NOMO-1 (cell line): ENCODE results near the gene PGS1.
A peak's percentile ranks its signal among the peaks of the same experiment; 100 is the strongest.

Experiments used
- DNase-seq, 2 experiments: peaks; one replicate each; lab custom pipeline; 2025; ENCODE audit not compliant: unreplicated experiment in 2 of 2; lab: John Stamatoyannopoulos, UW

Gene PGS1

DNA sequence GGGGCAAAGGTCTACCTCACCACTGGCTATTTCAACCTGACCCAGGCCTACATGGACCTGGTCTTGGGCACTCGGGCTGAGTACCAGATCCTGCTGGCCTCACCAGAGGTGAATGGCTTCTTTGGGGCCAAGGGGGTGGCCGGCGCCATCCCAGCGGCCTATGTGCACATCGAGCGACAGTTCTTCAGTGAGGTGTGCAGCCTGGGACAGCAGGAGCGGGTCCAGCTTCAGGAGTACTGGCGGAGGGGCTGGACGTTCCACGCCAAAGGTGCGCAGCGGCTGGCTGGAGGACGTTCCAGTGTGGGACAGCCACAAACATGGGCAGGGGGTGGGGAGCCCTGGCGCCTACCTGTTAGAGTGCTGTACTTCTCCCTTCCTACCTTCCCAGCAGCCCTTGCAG lies 25.4 kb downstream of the PGS1 start:
- no peak for DNase-seq

DNA sequence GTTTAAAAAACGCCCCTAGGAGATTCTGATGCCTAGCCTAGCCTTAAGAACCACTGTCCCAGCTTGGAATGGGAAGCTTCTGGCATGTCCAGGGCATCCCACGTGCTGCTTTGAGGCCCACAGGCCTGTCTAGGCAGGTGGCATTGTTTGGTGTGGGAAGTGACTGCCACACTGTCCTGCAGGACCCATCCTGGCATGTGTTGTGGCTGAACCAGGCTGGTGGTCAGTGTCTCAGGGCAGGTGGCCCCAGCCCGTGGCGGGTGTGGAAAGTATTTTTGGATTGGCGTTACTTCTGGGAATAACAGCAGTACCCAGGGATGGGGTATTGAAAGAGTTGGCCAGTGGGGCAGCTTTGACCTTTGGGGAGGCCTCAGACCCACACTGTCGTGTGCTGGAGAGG lies 27.9 kb downstream of the PGS1 start:
- DNase-seq: no peak

DNA sequence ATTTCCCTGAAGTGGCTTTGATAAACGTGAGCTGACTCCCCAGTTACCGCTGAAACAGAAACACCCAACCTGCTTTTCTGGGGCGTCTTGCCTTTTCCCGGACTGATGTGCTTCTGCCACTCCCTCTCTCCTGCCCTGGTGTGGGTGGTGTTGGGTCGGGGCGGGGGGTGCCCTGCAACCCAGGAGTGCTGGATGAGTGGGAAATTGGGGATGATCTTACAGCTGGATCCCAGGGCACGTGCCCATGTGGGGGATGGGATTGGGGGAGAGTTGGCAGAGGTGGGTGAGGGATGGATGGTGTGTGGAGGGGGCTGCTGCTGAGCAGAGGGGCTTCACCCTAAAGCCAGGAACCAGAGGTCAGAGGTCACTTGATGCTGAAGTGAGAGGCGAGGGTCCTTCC lies 28.5 kb downstream of the PGS1 start:
- DNase-seq: no peak

DNA sequence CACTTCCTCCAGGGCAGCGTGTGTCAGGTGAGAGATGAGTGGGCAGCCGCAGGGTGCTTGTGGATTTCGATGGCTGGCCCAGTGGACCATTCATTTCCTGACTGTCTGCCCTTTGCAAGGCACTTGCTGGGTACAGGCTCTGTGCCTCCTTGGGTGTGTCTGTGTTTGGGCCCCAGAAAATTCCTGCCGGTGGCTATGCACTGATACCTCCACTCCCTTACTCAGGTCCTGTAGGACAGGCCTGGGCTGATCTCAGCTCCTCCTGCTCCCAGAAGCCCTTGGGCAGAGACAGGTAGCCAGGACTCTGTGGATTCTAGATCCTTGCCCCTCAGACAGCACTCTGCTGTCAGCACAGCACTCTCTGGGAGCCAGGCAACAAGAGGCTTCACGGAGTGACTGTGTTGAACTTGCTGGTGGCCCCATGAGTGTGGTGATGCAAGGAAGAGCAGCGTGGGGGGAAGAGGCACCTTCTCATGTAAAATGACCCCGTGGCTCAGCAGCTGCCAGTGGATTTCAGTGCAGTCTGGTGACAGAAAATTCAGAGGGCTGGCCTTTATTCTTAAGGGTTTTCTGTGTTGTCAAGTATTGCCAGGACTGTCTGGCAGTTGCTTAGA lies 29.0 kb downstream of the PGS1 start:
- no peak for DNase-seq

DNA sequence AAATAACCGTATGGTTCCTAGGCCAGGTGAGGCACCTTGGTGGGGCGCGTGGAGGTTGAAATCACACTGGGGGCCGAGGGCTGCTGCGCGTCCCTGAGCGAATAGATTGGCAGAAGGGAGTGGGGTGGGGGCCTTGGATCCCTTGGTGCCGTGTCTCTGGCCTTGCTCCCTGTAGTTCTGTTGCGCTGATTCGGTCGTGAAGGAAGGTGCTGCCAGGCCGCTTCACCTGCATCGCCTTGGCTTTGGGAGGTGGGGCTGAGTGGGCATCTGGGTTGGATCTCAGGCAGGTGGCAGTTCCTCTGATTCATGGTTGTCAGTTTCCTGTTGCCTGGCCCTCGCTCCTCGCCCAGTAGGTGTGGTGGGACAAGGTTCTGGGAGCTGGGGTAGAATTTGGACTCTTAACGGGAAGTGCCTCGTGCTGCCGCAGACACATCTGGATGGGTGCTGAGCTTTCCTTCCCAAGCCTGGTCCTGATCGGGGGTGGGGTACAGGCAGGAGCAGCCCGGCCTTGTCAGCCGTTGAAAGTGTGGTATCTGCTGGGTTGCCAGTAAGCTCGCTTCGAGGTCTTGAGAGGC lies 30.1 kb downstream of the PGS1 start:
- DNase-seq: no peak

DNA sequence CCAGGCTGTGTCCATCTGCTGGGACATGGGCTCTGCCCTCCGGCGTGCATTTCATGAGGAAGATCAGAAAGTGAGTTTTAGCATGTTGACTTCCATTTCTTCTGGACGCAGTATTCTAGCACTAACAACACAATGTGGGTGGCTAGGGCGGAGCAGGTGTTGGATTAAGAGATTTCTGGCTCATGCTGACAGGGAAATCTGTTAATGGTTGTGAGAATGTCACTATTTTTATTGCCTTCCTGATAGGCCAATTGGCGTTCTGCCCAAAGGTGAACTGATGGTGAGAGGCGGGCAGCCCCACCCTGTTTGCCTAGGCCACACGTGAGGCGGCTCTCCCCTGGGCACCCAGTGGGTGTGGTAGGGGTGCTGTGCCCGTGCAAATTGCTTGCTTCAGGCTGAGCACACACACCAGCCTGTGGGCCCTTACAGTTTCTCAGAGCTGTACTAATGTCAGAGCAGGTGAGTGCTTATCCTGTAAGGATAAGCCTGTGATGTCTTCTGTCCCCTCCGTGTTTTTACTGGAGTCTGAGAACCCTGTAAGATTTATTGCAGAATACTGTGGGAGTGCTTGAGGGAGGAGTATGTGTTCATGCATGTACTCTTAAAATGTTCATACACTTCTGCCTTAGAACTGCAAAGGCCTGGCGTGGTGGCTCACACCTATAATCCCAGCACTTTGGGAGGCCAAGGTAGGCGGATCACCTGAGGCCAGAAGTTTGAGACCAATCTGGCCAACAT lies 30.9 kb downstream of the PGS1 start:
- DNase-seq: no peak

DNA sequence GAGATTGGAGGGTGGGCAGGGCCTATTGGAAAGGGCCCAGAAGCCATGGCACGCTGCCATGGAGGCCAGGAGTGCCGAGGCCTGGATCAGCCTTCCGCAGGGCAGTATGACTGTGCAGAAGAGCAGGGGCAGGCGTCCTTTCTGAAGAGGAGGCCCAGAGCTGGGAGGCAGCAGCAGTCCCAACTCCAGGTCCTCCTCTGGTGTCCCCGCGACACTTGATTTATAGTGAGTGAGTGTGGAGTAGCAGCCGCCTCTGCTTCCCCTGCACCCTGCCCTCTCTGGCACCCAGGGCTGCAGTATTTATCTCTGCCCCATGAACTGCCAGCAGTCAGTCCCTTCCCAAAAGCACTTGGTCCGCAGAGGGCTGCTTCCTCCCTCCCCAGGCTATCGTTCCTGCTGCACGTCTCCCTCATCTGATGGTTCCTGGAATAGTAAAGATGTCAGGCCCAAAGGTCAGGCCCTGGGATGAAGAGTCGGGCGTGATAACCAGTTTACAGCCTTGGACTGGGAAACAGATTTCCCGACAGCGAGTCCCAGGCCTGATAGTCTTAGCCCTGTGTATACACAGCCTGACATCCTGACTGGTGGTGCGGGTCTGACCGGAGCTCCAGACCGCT lies 32.9 kb downstream of the PGS1 start:
- DNase-seq: no peak

DNA sequence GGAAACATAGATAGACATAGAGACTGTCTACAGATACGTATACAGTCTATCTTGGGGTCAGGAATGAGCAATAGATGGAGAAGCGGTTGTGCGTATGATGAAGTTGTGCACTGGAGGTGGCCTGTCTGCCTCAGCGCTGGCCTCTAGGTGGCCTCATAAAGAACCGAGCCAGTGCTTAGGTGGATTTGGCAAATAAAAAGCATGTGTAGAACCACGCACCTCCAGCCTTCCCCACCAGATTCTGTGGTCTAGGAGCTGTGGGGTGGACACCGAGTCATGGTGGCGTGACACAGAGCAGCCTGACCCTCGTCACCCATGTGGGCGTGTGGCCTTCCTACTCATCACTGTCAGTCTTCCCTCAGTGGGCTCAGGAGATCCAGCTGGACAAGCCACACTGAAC lies 34.0 kb downstream of the PGS1 start:
- peak; percentile 34 to 46 for DNase-seq

DNA sequence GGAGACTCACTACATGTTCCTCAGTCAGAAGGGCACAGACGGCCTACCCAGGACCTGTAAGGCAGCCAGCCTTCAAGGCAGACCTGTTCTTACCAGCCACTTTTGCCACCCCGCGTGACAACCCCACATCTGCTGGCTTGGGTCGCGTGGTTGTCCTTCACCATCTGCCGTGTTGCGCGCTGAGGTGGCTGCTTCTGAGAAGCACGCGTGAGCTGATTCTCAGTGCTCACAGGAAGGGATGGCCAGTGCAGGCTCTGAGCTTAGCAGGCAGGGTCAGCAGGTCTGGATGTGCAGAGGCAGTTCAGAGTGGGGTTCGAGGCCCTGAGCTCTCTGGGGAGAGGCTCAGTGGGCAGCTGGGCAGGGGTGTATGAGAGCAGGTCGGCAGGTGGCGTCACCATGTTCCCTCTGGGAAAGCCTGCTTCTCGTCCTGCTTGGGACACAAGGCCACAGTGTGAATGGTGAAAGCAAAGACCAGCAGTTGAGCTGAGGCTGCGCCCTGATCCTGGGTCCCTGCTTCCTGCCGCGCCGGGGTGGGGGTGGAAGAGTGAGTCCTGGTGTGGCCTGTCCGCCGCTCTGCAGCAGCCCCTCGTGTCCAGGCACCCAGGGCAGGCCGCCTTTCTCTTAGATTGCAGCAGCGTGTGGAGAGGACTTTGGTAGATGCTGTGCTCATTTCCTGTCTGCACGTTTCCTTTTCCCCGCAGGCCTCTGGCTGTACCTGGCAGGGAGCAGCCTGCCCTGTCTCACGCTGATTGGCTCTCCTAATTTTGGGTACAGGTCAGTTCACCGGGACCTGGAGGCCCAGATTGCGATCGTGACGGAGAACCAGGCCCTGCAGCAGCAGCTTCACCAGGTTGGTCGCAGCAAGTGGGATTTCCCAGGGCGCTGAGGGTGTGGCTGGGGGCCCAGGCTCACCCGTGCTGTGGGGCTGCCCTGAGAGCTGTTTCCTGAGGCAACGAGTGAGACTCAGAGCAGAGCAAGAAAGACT lies 36.0 kb downstream of the PGS1 start:
- no peak for DNase-seq

DNA sequence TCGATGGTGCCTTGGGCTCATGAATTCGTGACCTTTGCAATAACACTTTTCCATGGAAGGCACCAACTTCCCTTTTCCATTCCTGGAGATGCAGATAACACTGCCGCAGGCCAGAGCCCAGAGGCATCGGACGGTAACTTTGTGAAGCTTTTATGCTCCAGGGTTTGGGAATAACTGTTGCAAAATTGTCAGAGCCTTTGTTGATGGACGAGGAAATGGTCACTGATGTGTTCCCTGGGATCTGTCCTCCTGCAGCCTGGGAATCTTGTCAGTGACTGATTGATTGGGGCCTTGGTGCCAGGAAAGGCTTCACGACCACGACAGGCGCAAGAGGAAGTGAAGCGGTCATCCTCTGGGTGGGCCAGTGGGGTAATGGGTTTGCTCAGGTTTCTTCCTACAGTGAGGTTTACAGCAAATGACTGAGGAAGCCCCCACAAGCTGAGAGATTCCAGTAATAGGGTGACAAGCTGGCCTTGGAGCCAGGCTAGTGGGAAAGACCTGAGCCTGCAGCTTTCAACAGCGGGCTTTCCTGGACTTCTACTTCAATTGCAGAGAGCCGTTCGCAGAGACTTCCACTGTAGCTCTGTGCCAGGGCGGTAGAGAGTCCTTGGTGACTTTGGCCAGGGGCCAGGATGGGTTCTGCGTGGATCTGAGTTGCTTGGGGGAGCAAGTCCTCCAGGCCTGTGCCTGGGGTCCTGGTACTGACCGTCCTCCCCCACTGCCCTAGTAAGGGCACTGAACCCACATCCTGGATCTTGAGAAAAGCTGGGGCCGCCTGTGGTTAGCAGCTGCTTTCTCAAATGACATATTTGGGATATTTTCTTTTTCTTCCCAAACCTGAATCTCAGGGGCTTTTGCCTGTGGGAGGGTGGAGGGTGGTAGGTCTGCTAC lies 37.6 kb downstream of the PGS1 start:
- peak in 1 of 2 experiments; percentile 1 for DNase-seq

DNA sequence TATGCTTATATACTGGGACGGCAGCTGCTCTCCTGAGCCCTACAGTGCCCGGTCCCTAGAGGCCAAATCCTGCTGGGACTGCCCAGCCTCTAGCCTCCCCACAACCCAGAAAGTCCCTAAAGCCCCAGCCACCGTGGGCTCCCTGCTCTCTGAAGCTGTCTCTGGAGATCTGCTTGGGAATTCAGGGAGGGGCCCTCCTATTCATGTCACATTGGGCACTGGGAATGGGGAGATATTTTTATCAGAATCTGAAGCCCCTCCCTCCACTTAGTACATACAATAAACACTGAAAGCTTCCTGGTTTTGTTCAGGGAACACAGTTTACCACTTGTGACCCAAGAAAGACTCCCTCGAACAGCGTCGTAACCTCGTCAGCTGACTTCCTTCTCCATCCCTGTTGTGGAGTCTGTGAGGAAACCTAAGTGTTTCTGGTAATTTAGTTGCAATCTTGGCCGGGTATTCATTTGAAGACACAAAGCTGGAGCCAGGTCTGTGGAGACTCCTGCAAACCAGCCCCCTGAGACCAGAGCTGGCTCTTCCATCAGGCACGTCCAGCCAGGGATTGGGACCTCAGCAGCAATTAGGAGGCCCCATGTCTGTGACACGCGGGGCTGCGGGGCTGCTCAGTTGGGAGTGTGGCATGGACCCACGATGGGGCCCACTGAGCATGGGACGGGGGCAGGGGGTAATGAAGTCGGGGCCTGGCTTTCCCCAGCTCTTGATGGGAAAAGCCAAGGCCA lies 38.5 kb downstream of the PGS1 start:
- peak; percentile 6 to 26 for DNase-seq

DNA sequence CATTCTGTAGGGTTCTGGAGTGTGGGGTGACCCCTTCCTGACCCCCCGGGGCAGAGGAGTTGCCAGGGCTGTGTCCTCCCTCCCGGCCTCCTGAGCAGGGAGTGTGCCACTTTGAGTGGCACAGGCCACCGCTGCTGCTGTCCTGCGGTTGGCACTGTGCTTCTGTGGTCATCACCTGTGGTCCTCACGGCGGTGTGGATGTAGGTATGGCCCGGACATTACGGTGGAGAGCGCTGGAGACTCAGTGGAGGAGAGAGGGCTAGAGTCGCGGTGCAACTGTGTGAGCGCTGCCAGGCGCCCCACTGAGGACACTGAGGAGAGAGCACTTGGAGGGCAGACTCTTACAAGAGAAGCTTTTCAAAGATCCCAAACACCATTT lies 39.1 kb downstream of the PGS1 start:
- no peak for DNase-seq

DNA sequence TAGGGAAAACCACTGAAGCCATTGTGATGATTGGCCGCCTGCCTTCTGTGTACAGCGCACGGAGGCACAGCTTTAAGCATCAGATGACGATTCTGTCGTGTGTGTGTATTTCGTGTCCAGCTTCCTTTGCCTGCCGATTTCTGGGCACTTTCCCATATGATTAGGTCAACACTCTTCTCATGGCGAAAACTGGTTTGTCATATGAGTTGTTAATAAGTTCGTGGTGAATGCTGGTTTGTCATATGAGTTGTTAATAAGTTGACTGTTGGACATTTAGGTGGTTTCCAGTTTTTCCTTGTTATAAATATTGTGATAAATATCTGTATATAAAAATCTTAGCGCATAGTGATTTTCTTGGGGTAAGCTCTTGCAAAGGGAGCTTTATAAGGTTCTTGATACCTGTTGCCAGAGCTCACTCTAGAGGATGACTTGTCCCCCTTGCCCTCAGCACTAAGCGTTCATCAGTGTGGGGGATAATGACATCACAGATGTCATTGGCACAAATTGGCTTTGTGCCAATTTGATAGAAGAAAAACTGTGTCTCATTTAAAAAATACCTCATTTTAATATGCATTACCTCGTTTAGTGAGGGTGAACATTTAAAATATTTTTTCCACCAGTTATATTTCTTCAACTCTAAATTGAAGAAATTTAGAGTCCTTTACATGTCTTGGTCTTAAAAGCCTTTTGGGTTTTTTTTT lies 40.0 kb downstream of the PGS1 start:
- DNase-seq: no peak

DNA sequence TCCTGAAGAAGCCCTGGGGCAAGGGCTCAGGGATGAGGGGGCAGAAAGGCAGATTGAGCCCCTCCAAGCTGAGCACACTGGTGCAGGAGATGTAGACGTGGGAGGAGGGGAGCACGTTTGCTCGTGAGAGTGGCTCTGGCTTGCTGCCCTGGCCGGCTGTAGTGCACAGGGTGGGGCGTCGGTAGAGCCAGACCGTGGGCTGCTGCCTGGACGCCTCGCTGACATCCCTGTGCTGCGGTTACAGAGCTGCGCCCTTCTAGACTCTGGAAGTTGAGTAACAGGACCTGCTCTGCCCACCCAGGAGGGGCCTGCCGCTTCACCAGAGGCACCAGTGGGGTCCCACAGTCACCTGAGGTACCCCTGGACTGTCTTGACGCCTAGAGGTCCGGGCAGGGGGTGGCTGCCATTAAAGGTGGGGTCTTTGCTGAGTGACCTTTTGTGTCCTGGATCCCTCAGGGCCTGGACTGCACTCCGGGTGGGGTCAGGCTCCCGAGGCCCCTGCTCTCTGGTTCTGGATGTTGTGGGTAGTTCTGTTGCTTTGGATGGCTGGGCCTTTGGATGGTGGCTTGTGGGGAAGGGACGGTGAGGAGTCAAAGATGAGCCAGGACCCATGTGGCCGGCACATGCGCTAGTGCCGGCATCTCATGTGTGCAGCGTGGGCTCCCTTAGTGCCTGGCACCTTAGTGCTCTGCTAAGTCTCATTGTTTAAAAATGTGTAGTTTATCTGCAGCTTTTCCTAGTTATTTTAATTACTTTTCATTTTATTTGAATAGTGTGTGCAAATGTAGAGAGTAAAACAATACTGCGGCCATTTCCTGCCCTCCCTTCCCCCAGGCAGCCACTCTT lies 41.7 kb downstream of the PGS1 start:
- no peak for DNase-seq

DNA sequence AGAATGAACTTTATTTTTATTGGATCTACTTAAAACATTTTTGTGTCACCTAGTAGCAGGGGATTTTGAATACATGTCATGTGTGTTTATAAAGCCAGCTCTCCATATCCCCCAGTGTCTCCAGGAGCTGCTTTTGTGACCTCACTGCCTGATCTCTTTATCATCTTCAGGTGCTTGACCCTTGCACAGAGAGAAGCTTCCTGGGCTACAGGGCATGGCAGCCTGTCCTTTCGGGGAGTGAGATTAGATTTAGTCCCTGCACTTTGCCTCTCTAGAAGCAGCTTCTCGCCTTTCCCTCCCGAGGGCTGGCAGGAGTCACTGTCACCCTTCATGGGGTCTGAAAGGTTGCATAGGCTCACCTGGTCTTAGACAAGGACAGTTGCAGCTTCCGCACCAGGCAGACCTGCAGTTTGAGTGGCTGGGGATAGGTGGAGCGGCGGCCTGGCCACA lies 42.7 kb downstream of the PGS1 start:
- DNase-seq: no peak

DNA sequence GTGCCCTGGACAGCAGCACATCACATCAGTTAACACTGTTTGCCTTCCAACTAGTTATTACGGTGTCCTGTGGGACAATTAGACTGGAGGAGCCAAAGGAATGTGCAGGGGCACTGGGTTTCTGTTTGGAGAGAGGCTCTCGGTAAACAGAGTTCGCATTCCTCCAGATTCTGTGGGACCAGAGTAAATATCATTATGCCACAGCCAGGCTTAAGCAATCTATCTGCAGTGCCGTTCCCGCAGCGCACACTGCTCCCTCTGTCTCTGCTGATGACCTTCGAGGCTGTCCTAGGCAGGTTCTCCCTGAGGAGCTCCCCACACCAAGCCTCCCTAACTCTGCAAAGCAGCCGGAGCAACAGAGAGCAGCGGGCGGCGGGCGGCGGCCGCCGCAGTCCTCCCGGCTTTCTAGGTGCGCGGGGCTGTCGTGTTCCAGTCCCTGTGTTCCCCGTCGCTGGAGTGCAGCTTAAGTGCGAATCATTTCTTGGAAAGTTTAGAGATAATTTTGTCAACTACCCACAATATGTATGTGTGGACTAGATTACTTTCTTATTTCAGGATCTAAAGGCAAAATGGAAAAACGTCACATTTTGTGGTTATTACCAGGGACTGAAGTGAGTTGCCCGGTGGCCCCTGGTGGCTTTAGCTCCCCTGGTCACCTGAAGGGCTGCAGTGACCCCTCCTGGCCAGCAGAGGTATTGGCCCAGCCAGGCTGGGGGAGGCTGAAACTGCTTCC lies 43.3 kb downstream of the PGS1 start:
- DNase-seq: peak; percentile 38 to 45

DNA sequence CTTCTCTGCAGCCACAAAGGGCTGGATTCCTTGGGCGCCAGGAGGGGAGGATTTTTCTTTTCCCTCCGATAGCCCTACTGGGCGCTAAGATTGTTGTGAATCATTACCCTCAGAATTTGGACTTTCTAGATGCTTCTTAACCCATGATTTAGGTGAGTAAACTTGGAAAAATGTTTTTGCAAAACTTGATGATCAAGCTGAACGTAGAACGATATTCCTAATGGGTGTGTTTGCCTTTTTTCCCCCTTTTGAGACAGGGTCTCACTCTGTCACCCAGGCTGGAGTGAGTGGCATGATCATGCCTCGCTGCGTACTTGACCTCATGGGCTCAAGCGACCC lies 43.8 kb downstream of the PGS1 start:
- DNase-seq: no peak
